Measurements from ENCODE around the gene IFT81.
"Not testable (repeated sequence)": the region's sequence is repeated elsewhere in the genome, so short reads cannot be mapped to it uniquely, and the experiment has no call there.

- not testable (repeated sequence) for TF ChIP-seq POLR2A, CTCF (IDR thresholded peaks at IDR 0.05)
These were observed 87.7 kb downstream of the IFT81 start for GRCh38 chr12:110211639-110212536.
